HL-60 (cell line): Measurements from ENCODE around the gene LRRC1.

Experiments
- DNase-seq, 2 experiments: peaks; one replicate each; pipeline ENCODE4 v3.0.0-alpha.2; 2010 to 2020; ENCODE audit warnings: low read depth in 1 of 2, low spot score in 1 of 2
- H3K27ac ChIP-seq: fragments of 250-450 bp; sonication (Bioruptor Pico); replicated peaks from 2 replicates; pipeline ENCODE4 v1.5.1; 2020; ENCODE audit warnings: mild to moderate bottlenecking, moderate library complexity
- H3K27me3 ChIP-seq: fragments of 250-450 bp; sonication (Bioruptor Pico); 2 replicates; pipeline ENCODE4 v1.5.1; 2021; ENCODE audit warnings: mild to moderate bottlenecking, moderate library complexity; ENCODE audit not compliant: insufficient read depth, poor library complexity, severe bottlenecking
- H3K4me3 ChIP-seq: replicated peaks from 2 replicates; pipeline ENCODE4 v1.5.1; 2011; ENCODE audit warnings: mild to moderate bottlenecking, control low read depth, low read length; ENCODE audit not compliant: insufficient read depth
- CTCF ChIP-seq: IDR thresholded peaks from one replicate; pipeline ENCODE4 v1.5.1; 2011; ENCODE audit warnings: low read length, control low read depth, inconsistent platforms; ENCODE audit not compliant: insufficient read depth
- GABPA ChIP-seq: IDR thresholded peaks from 2 replicates; pipeline ENCODE4 v1.6.1; 2012; ENCODE audit warnings: low read depth
- POLR2AphosphoS5 ChIP-seq: IDR thresholded peaks from 2 replicates; pipeline ENCODE4 v1.6.1; 2012; ENCODE audit warnings: low read depth
- REST ChIP-seq: IDR thresholded peaks from 2 replicates; pipeline ENCODE4 v1.6.1; 2012; ENCODE audit warnings: low read depth; ENCODE audit not compliant: insufficient replicate concordance
- SPI1 ChIP-seq: IDR thresholded peaks from 2 replicates; pipeline ENCODE4 v1.6.1; 2012; ENCODE audit warnings: low read depth, mild to moderate bottlenecking, borderline replicate concordance

The LRRC1 gene

DNA sequence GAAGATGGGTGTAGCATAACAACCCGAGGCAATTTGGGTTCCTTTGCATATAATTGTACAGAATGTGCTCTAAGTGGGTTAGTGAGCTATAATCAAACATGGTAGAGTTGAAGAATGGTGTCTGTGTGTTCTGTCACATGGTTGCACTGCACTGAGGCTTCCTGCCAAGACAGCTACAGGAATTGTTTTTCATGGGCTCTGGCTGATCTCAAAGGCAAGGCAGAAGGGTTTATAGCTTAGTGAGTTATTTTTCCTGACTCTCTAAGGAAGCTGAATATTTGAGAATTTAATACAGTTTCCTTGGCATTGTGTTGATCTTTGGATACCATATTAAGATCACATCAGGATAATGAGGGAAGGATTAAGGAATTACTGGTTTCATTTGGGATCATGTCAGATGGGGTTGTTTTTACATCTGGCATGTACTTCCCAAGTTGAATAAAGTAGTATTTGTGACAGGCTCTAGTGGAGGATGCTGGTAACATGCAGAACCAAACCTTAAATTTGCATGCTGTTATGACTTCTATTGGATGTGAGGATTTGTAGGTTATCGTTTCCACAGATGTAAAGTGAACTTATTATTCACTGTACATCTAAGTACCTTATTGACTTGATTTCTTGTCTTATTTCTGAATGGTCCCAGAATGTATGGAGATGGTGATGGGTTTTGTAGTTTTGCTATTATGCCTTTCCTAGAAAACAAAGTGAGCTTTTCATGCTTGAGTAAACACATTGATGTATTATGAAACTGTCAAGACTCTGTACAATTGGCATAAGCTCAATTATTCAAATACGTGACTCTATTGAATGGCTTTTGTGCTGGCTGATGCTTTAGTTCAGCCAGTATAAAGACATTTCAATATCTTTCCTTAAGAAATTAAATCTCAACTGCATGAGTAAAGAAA lies 43.3 kb downstream of the LRRC1 start:
- Histone ChIP-seq H3K27me3 (no peaks in the 10 kb centered on the region), H3K4me3 (no peak overlapping the region), H3K27ac (no peak overlapping the region)
- TF ChIP-seq CTCF, result no peak
- no peak for TF ChIP-seq SPI1
- TF ChIP-seq GABPA, result no peak
- TF ChIP-seq REST, result no peak
- no peak for TF ChIP-seq POLR2AphosphoS5
- DNase-seq, result no peak

DNA sequence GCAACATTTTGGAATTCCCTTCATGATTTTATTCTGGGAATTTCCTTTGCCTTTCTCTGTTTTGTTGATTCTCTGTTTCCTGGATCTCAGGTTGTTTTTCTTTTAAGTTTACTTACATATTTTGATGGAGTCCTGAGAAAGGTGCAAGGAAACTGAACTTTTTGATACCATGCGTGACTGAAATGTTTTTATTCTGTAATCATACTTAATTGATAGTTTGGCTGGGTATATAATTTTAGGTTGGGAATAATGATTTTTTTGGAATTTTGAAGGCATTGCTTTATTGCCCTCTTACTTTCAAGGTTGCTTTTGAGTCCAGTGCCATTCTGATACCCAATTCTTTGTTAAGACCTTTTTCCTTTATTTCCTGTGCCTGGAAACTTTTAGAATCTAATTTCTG lies 45.2 kb downstream of the LRRC1 start:
- DNase-seq, result no peak
- Histone ChIP-seq H3K4me3 (no peak overlapping the region), H3K27me3 (no peaks in the 10 kb centered on the region), H3K27ac (no peak overlapping the region)
- TF ChIP-seq CTCF (no peak), SPI1 (no peak), POLR2AphosphoS5 (no peak), REST (no peak), GABPA (no peak)

- DNase-seq, result no peak
- Histone ChIP-seq H3K27ac (no peak overlapping the region), H3K4me3 (no peak overlapping the region), H3K27me3 (no peaks in the 10 kb centered on the region)
- TF ChIP-seq GABPA (no peak), REST (no peak), POLR2AphosphoS5 (no peak), SPI1 (no peak), CTCF (no peak)
These were observed 50.7 kb downstream of the LRRC1 start for GRCh38 chr6:53845280-53846195.
